Fibroblast of skin of left biceps (primary cell): ENCODE measurements around the gene NSUN6.
A peak's percentile ranks its signal among the peaks of the same experiment; 100 is the strongest.
"Not testable (repeated sequence)": the region's sequence is repeated elsewhere in the genome, so short reads cannot be mapped to it uniquely, and the experiment has no call there.

Experiments used
- DNase-seq, 2 experiments: peaks; one replicate each; pipeline ENCODE4 v3.0.0-alpha.2; 2013; ENCODE audit warnings: low read depth in 2 of 2

Gene NSUN6

GRCh38 chr10:18659819-18660535, 8.6 kb upstream of the NSUN6 start:
- no peak for DNase-seq

DNA sequence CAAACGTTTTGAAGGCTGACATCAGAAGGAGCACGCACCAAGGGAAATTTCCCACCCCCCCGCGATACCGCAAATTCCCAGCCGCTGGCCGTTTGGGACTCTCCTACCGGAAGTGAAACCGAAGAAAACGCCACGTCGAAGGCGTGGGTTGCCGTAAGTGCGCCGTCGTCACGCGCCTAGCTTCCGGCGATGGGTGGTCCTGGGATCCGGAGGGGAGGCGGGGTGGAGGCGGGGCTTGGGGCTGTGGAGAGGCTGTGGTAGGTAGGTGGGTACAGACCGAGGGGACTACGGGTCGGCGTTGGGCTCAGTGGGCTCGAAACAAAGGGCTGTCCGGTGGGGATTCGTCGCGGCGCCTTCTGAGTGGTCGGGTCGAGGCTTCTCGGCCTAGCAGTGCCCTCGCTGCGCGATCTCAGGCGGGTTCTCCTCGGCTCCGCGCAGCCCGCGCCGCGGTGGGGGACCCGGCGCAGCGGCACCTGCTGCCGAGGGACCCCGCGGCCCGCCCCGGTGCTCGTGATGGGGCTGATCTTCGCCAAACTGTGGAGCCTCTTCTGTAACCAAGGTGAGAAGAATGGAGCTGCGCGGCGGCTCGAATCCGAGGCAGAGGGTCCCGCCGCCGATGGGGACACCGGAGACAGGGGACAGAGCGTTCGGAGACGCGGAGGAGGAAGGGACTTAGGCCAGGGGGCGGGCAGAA, 7.9 kb upstream of the NSUN6 start, which contains the start of gene ARL5B:
Gene ARL5B (plus strand): TSS at position 307 of the 694 bp plus-strand sequence. CDS start 207 bp downstream, at position 514.
- DNase-seq: peak; percentile 95 to 96

DNA sequence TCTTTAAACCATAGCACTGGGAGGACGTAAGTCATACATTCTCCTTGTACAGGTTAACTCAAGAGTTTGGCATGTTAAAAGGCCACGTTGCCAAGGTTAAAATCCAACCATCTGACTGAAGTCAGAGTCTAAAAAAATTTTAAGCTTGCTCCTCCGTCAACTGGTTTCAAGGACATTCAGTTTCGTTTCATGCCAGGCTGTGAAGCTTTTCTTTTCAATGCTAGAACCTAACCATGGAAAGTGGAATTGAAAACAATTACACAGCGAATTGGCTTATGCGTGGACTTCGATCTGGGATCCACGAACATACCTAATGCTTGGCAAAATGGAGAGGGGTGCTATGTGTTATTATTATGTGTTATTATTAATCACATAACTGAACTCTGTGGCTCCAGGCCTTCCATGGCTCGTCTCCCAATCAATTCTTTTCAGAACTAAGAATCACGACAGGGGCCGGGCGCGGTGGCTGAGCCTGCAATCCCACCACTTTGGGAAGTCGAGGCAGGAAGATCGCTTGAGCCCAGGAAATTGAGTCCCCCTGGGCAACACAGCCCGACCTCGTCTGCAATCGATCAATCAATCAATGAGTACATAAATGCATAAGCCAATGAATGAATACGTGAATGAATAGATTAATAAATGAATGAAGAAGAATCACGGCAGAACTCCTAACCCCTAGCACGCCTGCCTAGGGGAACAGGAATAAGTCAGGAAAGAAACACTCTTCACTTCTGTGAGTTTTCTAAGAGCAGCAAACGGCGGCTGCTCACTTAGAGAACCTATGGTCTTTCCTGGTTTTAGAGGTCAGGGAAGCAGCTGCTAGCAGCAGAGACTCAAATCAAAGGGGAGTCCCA, 7.1 kb upstream of the NSUN6 start:
- DNase-seq: no peak

- no peak for DNase-seq
These were observed 5.3 kb upstream of the NSUN6 start for GRCh38 chr10:18656724-18657123.

DNA sequence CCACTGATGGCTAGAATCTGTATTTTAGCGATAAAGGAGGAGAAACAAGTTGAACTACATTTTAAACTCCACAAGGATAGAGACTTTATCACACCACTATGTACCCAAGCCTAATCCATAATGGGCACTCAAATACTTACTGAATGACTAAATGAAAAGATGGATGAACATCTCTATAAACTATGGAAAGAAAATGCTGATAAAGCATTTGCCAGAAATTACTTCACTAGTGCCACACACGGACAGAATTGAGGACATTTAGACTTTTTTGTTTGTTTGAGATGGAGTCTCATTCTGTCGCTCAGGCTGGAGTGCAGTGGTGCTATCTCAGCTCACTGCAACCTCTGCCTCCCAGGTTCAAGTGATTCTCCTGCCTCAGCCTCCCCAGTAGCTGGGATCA, 1.7 kb upstream of the NSUN6 start:
- DNase-seq: no peak

DNA sequence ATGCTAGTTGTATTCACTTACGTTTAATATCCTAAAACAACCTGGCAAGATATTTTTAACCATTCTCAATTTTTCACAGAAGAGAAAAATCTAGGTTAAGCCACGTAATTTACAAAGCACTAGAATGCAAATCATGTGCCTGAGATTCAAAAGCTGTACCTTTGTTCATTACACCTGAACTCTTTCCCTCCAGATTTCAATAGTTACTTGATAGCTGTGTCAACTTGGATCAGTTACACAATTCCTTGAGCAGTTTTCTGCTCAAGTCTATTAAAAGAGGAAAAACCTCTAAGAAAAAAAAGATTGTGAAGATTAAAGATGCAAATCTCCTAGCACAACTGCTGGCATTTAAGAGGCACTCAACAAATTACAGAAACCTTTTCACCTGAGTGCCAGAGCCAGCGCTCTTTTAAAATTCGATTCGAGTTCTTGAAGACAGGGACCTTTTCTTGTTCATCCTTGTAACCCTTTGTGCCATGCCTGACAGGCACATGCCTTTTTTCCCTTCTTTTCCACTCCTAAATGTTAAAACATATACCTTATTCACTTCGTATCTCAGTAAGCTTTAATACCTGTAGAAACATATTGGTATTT, 886 bp downstream of the NSUN6 start:
- DNase-seq: no peak

- no peak for DNase-seq
These were observed 1.9 kb downstream of the NSUN6 start for GRCh38 chr10:18649364-18649959.

GRCh38 chr10:18647945-18648344, 3.4 kb downstream of the NSUN6 start:
- DNase-seq: no peak

- no peak for DNase-seq
These were observed 4.2 kb downstream of the NSUN6 start for GRCh38 chr10:18647151-18647550.

GRCh38 chr10:18639719-18640118, 11.7 kb downstream of the NSUN6 start:
- not testable (repeated sequence) for DNase-seq

GRCh38 chr10:18637400-18637799, 14.0 kb downstream of the NSUN6 start:
- DNase-seq: not testable (repeated sequence)

DNA sequence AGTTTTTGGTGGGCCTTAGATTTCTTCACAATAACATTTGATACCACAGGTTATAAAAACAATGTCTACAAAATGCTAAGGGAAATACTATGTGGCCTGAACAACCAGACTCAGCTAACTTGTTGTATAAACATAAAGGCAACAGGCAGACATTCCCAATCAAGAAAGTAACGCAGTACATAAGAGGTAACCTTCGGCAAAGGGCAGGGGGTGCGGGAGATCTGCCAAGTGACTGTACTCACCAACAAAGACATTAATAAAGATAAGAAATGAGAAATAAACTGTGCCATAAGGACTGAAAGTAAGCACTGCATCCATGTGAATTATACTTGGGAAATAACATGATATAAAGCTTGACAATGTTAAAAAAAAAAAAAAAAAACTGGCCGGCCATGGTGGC, 15.4 kb downstream of the NSUN6 start:
- DNase-seq: no peak

GRCh38 chr10:18632500-18632899, 18.9 kb downstream of the NSUN6 start:
- not testable (repeated sequence) for DNase-seq

- peak in 1 of 2 experiments; percentile 25 for DNase-seq
These were observed 23.9 kb downstream of the NSUN6 start for GRCh38 chr10:18627452-18628018.

GRCh38 chr10:18625886-18626285, 25.5 kb downstream of the NSUN6 start:
- no peak for DNase-seq

DNA sequence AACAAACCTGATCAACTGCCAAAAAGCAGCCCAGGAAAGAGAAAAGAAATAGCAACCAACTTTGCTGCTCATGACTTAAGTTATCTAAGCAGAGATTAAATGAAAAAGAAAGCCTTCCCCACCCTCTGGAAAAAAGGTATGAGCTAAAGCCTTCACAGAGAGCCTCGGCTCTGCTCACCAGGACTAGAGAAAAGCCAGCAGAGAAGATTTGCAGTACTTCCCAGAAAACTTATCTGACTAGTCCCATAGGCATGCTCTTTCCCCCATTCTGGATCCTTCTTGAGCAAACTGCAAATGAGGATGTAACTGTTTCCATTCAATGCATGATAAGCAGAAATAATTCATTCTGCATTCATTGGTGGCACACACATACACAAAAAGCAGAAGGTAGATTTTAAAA, 27.7 kb downstream of the NSUN6 start:
- not testable (repeated sequence) for DNase-seq

DNA sequence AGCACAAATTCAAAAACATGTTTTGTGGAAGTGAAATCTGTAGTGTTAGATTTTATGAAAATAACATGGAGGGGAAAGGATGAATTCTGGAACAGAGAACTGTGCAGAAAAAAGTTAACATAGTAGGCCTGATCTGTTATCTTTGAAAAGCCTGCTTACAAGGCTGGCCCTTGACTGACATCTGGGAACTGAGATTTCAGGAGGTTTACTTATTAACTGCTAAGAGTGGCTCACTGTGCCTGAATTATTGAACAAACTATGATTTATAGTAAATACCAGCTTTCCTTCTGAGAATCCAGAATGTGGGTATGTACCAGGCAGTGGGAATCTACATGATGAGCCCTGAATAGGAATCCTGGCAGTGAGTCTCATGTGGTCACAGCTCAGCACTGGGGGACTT, 30.5 kb downstream of the NSUN6 start:
- DNase-seq: no peak

GRCh38 chr10:18619016-18619415, 32.4 kb downstream of the NSUN6 start:
- no peak for DNase-seq

- no peak for DNase-seq
These were observed 35.0 kb downstream of the NSUN6 start for GRCh38 chr10:18616337-18616736.

DNA sequence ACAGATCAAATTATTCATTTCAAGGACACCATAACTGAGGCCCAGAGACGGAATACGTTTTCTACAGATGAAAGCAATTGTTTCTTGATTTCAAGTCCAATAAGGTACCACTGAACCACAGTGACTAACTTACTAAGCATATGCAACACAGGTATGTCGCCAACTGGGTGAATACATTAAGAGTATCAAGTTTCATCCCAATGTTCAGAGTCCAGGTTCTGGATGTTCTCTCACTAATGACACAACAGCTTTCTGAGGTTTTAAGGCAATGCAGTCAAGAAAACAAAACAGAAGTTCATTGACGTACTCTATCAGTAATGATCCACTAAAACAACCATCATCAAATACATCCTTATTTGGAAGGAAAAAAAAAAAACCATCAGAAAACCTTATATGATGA, 35.8 kb downstream of the NSUN6 start:
- no peak for DNase-seq

DNA sequence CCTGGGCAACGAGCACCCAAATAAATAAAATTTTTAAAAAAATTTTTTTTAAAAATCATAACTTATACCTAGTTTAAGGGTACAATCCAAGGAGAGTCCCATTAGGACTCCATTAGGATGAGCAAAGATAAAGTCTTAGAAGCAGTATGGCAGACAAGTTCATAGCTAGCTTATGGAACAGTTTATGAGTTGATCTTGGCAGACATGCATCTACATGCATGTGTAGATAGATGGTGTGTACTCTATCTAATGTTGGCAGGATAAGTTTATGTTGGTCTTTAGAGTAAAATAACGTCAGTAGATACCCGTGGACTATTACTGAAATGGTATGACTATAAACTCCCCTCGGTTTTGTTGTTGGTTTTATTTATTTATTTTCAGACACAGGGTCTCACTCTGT, 40.2 kb downstream of the NSUN6 start:
- no peak for DNase-seq
